CD14-positive monocyte (primary cell): ENCODE results near the gene SEC16A. TPM values are rescaled to one million over a fixed set of nuclear protein-coding genes. Genes with fewer than 3 reads are reported as not detected.

Source experiments
- DNase-seq, 3 donors: peaks; one replicate each; pipeline ENCODE4 v3.0.0-alpha.2; 2011 to 2022
- H2AFZ ChIP-seq: 2 replicates; pipeline ENCODE4 v1.6.0; 2012; ENCODE audit warnings: mild to moderate bottlenecking, low read depth, low read length, inconsistent platforms; ENCODE audit not compliant: insufficient read depth, poor library complexity, severe bottlenecking
- H3K27ac ChIP-seq, 2 donors: 1 replicate in 1 of 2; 2 replicates in 1 of 2; pipeline ENCODE4 v1.5.1; 2012 to 2013; ENCODE audit warnings: low read length in 2 of 2, control low read depth in 1 of 2, inconsistent platforms in 1 of 2, low read depth in 1 of 2, mild to moderate bottlenecking in 1 of 2
- H3K27me3 ChIP-seq, 2 donors: one replicate each; pipeline versions ENCODE4 v1.6.0 to v1.6.1; 2011 to 2013; ENCODE audit warnings: low read length in 2 of 2; ENCODE audit not compliant: control insufficient read depth in 2 of 2, insufficient read depth in 2 of 2
- H3K36me3 ChIP-seq, 2 donors: replicated peaks in 1 of 2; 1 replicate in 1 of 2; 2 replicates in 1 of 2; pipeline versions ENCODE4 v1.5.1 to v1.6.1; 2012 to 2013; ENCODE audit warnings: low read length in 2 of 2, control low read depth in 1 of 2, inconsistent platforms in 1 of 2, mild to moderate bottlenecking in 1 of 2; ENCODE audit not compliant: insufficient read depth in 2 of 2, control insufficient read depth in 1 of 2
- H3K4me1 ChIP-seq, 2 donors: 1 replicate in 1 of 2; 2 replicates in 1 of 2; pipeline versions ENCODE4 v1.5.1 to v1.6.1; 2012 to 2013; ENCODE audit warnings: low read length in 2 of 2, control low read depth in 1 of 2, inconsistent platforms in 1 of 2, mild to moderate bottlenecking in 1 of 2, moderate library complexity in 1 of 2; ENCODE audit not compliant: insufficient read depth in 2 of 2, control insufficient read depth in 1 of 2
- H3K4me2 ChIP-seq: replicated peaks from 2 replicates; pipeline ENCODE3; 2012; ENCODE audit warnings: low read length, moderate library complexity, mild to moderate bottlenecking; ENCODE audit not compliant: poor library complexity, severe bottlenecking; ENCODE audit errors: extremely low read depth
- H3K4me3 ChIP-seq, 3 experiments: fragments of 200-600 bp in 1 of 3; sonication (generic) in 1 of 3; replicated peaks in 1 of 3; 1 replicate in 2 of 3; 2 replicates in 1 of 3; pipeline ENCODE4 v1.5.1; 2011 to 2013; ENCODE audit warnings: low read length in 3 of 3, mild to moderate bottlenecking in 3 of 3, control low read depth in 2 of 3, low read depth in 2 of 3, inconsistent platforms in 1 of 3, moderate library complexity in 1 of 3
- H3K79me2 ChIP-seq: 2 replicates; pipeline ENCODE4 v1.6.0; 2012; ENCODE audit warnings: mild to moderate bottlenecking, control low read depth, inconsistent platforms, low read length, moderate library complexity; ENCODE audit not compliant: insufficient read depth
- H3K9ac ChIP-seq: 2 replicates; pipeline ENCODE4 v1.6.0; 2017; ENCODE audit warnings: low read length, mild to moderate bottlenecking; ENCODE audit not compliant: insufficient read depth, poor library complexity, severe bottlenecking
- H3K9me3 ChIP-seq, 2 donors: replicated peaks in 1 of 2; 1 replicate in 1 of 2; 2 replicates in 1 of 2; pipeline versions ENCODE4 v1.5.1 to v1.6.1; 2012 to 2013; ENCODE audit warnings: low read length in 2 of 2, control low read depth in 1 of 2; ENCODE audit not compliant: control insufficient read depth in 1 of 2, insufficient read depth in 1 of 2
- H4K20me1 ChIP-seq: 2 replicates; pipeline ENCODE4 v1.6.0; 2012; ENCODE audit warnings: mild to moderate bottlenecking, low read length, control low read depth, moderate library complexity; ENCODE audit not compliant: insufficient read depth
- H3K27ac Mint-ChIP-seq, 7 donors: one replicate each; pipeline ENCODE4 v1.8.0; 2020; ENCODE audit warnings: mild to moderate bottlenecking in 7 of 7, mixed read lengths in 7 of 7, moderate library complexity in 6 of 7, inconsistent platforms in 2 of 7
- H3K27me3 Mint-ChIP-seq, 3 donors: one replicate each; pipeline ENCODE4 v1.8.0; 2021 to 2022; ENCODE audit warnings: low read depth in 3 of 3, mild to moderate bottlenecking in 3 of 3, mixed read lengths in 3 of 3, moderate library complexity in 3 of 3, inconsistent platforms in 1 of 3
- H3K36me3 Mint-ChIP-seq, 2 donors: one replicate each; pipeline ENCODE4 v1.8.0; 2020; ENCODE audit warnings: mixed read lengths in 2 of 2, inconsistent platforms in 1 of 2, mild to moderate bottlenecking in 1 of 2
- H3K4me1 Mint-ChIP-seq: one replicate; pipeline ENCODE4 v1.8.0; 2020; ENCODE audit warnings: mild to moderate bottlenecking, mixed read lengths
- H3K4me3 Mint-ChIP-seq, 2 donors: one replicate each; pipeline ENCODE4 v1.8.0; 2020; ENCODE audit warnings: mild to moderate bottlenecking in 2 of 2, mixed read lengths in 2 of 2, moderate library complexity in 1 of 2
- H3K9me3 Mint-ChIP-seq, 7 donors: one replicate each; pipeline ENCODE4 v1.8.0; 2020 to 2022; ENCODE audit warnings: mixed read lengths in 7 of 7, mild to moderate bottlenecking in 6 of 7, moderate library complexity in 6 of 7, inconsistent platforms in 2 of 7
- CTCF ChIP-seq: fragments of 200-600 bp; IDR thresholded peaks from one replicate; pipeline ENCODE4 v1.8.0; 2022; ENCODE audit warnings: antibody characterized with exemption, mild to moderate bottlenecking
- WGBS: methylation state at CpG from one replicate; pipeline ENCODE4 v1.1.5; 2013; ENCODE audit warnings: missing lambda C conversion rate; ENCODE audit not compliant: insufficient coverage; 5-methylcytosine and 5-hydroxymethylcytosine counted together
- intact Hi-C, 2 donors: fragments of 100-400 bp; cut with micrococcal nuclease; formaldehyde crosslinking; loops; one replicate each; pipeline versions ENCODE4 v1.15.0 to v1.15.1; 2023
- polyA plus RNA-seq, 3 donors: library from polyadenylated mRNA; depleted of rRNA in 1 of 3; unstranded in 2 of 3; stranded (reverse) in 1 of 3; fragments of 300-500 nt in 2 of 3; fragments of >200 nt in 1 of 3; fragmentation: Illumina TruSeq in 2 of 3; gene quantifications; 1 replicate in 2 of 3; 2 replicates in 1 of 3; pipeline ENCODE4 v1.2.3, GENCODE V29; 2012 to 2021

SEC16A gene
- polyA plus RNA-seq, 3 donors: 11.1 to 36.8 (median 19.1) TPM

- Histone ChIP-seq H3K4me2 (no peak overlapping the region), H3K9ac (no peak overlapping the region), H3K4me3 (no peak overlapping the region), H3K27me3 (no peaks in the 10 kb centered on the region), H4K20me1 (peaks cover 28% of the 10 kb centered on the region), H3K4me1 (peaks cover 3 to 7% of the 10 kb centered on the region in 2 donors), H2AFZ (no peak overlapping the region), H3K79me2 (peaks cover under 1% of the 10 kb centered on the region), H3K27ac (no peak overlapping the region), H3K9me3 (no peaks in the 10 kb centered on the region), H3K36me3 (peaks cover 79 to 87% of the 10 kb centered on the region in 2 donors)
- intact Hi-C loops: no loop called here
- H3K27me3 Mint-ChIP-seq: no peaks in the 10 kb centered on the region
- TF ChIP-seq CTCF: no peak
- DNase-seq: no peak
- peaks cover 2% of the 10 kb centered on the region for H3K4me1 Mint-ChIP-seq
- 96% methylated on average over 20 of the region's 20 CpGs for WGBS
- H3K9me3 Mint-ChIP-seq: no peaks in the 10 kb centered on the region
- H3K4me3 Mint-ChIP-seq: no peak overlapping the region
- H3K36me3 Mint-ChIP-seq: peaks cover 69 to 88% of the 10 kb centered on the region in 2 donors
- peak overlapping the region in 1 of 7 donors; percentile 51 for H3K27ac Mint-ChIP-seq
These were observed 38.7 kb downstream of the SEC16A start for GRCh38 chr9:136444102-136444501.

- H4K20me1 ChIP-seq: peaks cover 30% of the 10 kb centered on the region
- WGBS: 93% methylated on average over 3 of the region's 7 CpGs
- Mint-ChIP-seq H3K27ac (no peak overlapping the region), H3K27me3 (peaks cover 0 to 3% (median 0%) of the 10 kb centered on the region in 3 donors), H3K36me3 (peaks cover 64 to 84% of the 10 kb centered on the region in 2 donors), H3K4me3 (no peak overlapping the region), H3K9me3 (no peaks in the 10 kb centered on the region), H3K4me1 (peaks cover 2% of the 10 kb centered on the region)
- peaks cover 4% of the 10 kb centered on the region for H3K79me2 ChIP-seq
- no peak overlapping the region for H3K4me3 ChIP-seq
- peaks cover 6 to 12% of the 10 kb centered on the region in 2 donors for H3K4me1 ChIP-seq
- no peak overlapping the region for H3K27ac ChIP-seq
- no peak for DNase-seq
- H3K9me3 ChIP-seq: no peaks in the 10 kb centered on the region
- H3K4me2 ChIP-seq: no peak overlapping the region
- no peak overlapping the region for H2AFZ ChIP-seq
- intact Hi-C loops: no loop called here
- peaks cover 75 to 83% of the 10 kb centered on the region in 2 donors for H3K36me3 ChIP-seq
- TF ChIP-seq CTCF: no peak
- no peak overlapping the region for H3K9ac ChIP-seq
- peaks cover 0 to 2% of the 10 kb centered on the region in 2 donors for H3K27me3 ChIP-seq
These were observed 39.2 kb downstream of the SEC16A start for GRCh38 chr9:136443687-136444086.
